Inflammatory macrophage treated with lipopolysaccharide for 4 hours (primary cell): Measurements from ENCODE around the gene ZNF575.
A peak's percentile ranks its signal among the peaks of the same experiment; 100 is the strongest.

Source experiments
- DNase-seq: peaks from one replicate; pipeline ENCODE4 v3.0.0-alpha.2; 2020

Gene ZNF575

DNA sequence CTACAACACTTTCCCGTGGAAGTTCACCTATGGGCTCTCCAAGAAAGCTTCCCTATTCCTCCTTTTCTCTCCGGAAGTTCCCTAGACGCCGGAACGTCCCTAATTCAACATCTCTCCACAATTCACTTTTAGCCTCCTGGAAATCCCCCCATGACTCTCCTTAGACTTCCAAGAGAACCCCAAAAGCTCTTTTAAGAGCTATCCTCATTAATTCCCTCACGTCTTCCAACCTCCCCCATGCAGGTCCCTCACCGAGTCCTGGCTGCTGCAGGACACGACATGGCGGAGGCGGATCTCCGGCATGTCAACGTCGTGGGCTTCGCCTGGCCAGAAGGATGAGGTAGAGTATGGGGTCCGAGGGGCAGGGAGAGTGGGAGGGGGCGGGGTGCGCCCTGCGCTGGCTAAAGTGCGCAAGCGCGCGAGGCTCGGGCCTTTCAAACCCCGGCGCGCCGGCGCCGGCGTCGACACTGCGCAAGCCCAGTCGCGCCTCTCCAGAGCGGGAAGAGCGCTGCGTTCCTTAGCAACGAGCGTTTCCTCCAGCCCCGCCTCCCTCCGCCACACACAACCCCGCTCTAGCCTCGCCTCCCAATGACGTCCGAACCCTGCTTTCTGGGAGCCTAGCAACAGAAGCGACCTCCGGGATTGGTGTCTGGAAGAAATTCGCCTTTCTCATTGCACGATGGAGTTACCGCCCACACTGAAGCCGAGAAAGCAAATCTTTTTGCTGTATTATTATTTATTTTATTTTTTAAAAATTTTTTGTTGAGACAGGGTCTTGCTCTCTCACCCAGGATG is 42.4 kb downstream of the ZNF575 start, which contains the start of the genes PINLYP and XRCC1:
Gene PINLYP (plus strand): TSS at position 646 of the 795 bp plus-strand sequence. CDS start 1,391 bp downstream, outside the sequence.
Gene XRCC1 (minus strand): TSS at position 372 of the 795 bp plus-strand sequence. CDS start 69 bp downstream, at position 303.
- DNase-seq, result peak; percentile 99

DNA sequence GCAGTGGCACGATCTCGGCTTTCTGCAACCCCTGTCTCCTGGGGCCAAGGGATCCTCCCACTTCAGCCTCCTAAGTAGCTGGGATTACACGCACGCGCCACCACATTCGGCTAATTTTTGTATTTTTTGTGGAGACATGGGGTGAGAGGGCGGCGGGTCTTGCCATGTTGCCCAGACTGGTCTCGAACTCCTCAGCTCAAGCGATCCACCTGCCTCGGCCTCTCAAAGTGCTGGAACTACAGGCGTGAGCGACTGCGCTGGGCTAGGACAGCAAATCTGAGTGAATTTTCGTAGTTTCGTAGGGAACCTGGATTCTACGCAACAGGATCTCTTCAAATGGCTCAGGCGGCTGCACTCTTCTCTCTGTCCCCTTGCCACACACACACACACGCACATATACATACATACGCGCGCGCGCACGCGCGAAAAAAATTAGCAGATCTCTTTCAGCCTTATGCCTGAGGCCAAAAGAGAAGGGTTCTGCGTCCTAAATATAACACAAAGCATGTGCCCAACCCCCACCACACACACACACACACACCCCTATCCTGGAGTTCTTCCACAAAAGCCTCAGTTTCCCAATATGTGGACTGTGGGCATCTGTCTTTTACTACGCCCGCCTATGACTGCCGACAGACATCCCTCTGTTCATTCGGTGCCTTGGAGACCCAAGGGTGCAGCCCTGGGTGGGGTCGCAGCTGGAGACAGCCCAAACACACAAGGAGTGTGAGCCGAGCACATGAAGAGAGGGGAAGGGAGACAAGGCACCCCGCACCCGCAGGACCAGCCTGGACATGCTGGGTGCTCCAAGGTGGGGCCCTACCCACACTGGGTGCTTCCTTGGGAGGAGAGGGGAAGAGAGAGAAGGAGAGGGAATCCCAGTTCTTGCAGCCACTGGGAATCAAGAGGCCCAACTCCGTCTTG is 43.2 kb downstream of the ZNF575 start:
- no peak for DNase-seq

DNA sequence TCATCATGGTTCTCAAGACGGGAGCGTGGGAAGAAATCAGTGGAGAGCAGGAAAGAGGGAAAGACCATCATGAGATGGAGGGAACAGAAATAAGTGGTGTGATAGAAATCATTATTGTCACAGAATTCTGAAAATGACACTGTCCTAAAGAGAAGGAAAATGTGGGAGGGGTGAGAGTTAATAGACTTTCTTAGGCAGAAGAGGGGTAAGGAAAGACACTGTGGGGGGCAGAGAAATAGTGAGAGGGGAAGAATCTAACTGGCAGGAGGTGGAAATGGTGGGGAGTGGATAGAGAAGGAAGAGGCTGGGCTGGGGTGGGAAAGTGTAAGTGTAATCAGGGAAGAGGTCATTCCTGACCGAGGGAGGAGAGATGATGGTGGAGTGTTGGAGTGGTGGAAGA is 45.8 kb downstream of the ZNF575 start:
- DNase-seq, result no peak

DNA sequence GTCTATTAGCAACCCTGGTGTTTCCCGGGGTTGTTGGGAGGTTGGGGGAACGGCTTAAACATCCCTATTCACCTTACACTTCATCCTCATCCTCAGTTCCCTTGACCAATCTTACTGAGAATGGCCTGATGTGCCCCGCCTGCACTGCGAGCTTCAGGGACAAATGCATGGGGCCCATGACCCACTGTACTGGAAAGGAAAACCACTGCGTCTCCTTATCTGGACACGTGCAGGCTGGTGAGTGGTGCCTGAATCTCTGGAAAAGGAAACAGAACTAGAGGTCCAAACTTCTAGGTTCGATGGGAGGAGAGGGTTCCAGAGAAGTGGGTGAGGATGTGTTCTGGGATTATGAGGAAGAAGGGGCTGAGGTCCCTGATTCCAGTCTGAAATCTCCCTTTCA is 48.5 kb downstream of the ZNF575 start:
- DNase-seq, result no peak

DNA sequence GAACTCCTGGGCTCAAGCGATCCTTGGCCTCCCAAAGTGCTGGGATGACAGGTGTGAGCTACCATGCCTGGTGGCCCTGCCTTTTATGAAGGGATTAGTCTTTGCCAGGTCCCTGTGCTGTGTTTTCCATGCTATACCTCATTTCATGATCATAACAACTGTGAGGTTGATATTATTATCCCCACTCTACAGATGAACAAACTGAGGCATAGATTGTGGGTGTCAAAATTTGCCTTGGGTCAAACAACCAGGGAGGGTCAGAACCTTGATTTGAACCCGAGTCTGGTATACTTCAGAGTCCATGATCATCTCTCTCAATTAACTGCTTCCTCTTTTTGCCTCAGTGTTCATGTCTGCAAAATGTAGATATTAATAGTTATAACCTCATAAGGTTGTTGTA is 49.5 kb downstream of the ZNF575 start:
- no peak for DNase-seq

DNA sequence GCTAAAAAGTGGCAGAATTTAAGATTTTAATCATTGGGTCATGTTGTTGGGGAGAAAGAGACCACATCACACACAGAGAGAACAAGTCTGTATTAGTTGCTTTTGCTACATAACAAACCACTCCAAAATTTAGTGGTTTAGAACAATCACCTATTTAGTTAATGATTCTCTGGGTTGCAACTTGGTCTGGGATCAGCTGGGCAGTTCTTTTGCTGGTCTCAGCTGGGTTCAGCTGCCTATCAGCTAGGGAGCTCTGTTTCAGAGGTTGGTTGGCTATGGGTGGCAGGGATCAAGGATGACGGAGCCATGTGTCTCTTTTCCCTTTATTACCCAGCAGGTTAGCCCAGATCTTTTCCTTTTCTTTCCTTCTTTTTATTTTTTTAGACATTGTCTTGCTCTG is 51.5 kb downstream of the ZNF575 start:
- DNase-seq, result no peak
